Measurements from ENCODE around the gene LRR1.
"Not testable (repeated sequence)": the region's sequence is repeated elsewhere in the genome, so short reads cannot be mapped to it uniquely, and the experiment has no call there.

Gene LRR1

DNA sequence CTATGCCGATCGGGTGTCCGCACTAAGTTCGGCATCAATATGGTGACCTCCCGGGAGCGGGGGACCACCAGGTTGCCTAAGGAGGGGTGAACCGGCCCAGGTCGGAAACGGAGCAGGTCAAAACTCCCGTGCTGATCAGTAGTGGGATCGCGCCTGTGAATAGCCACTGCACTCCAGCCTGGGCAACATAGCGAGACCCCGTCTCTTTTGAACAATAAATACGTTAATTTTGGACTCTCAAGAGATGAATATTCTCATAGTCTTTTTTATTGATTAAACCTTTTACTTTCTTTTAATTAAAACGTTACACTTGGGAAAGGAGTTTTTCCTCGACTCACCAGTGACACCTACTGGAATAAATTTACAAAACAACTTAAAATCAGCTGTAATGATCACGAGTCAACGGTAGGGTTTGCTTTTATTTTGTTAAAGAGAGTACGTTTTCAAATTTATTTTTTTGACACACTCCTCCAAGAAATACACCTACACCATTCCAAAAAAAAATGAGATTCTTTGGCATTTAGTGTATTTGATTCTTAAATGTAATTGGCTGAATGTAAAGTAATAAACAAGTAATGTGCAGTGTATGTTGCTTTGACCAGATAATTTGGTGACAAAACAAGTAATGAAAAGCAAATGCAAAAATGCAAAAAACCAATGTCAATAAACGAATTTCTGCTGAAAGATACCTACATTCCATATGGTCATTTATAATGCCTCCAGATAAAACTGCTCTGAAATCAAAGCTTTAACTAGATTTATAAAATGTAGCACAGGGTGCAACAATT lies 11.9 kb upstream of the LRR1 start:
- DNase-seq, result no peak

GRCh38 chr14:49589387-49589786 lies 9.4 kb upstream of the LRR1 start:
- no peak for DNase-seq

DNA sequence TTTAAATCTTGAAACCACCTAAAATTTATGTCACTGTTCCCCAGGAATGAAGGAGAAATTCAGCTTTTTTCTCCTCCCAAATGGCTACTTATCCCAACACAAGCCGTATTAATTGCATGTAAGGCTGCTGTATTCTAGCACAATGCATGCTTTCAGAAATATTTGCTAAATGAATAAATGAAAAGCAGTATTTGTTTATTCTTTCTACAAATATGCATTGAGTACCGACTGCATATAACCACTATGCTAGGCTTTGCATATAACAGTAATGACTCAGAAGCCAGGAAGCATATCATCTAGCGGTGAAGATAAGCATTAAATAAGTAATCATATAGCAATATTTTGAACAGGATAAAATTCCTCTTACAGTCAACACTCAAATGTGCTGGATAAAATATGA lies 5.7 kb upstream of the LRR1 start:
- no peak for DNase-seq

- DNase-seq, result no peak
Observed at GRCh38 chr14:49594347-49595091, 4.2 kb upstream of the LRR1 start.

- no peak for DNase-seq
Observed at GRCh38 chr14:49598189-49598484, 603 bp upstream of the LRR1 start.

- no peak for DNase-seq
Observed at GRCh38 chr14:49607583-49607982, 8.8 kb downstream of the LRR1 start.

DNA sequence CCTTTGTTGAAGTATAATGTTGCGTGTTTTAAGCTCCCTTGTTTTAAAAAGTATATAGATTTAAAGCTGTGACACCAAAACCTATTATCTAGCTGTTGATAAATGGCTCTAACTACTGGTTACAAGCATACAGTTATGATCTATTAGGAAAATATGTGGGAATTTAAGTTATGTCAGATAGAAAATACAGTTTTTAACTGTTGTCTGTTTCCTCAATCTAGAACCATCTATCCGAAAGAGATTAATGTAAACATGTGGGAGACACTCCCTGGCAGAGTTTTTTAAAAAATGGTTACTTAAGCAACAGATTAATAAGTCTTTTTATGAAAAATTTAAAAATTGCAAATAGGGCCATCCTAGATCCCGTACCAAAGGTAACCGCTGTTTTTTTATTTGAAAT lies 13.5 kb downstream of the LRR1 start:
- no peak for DNase-seq

DNA sequence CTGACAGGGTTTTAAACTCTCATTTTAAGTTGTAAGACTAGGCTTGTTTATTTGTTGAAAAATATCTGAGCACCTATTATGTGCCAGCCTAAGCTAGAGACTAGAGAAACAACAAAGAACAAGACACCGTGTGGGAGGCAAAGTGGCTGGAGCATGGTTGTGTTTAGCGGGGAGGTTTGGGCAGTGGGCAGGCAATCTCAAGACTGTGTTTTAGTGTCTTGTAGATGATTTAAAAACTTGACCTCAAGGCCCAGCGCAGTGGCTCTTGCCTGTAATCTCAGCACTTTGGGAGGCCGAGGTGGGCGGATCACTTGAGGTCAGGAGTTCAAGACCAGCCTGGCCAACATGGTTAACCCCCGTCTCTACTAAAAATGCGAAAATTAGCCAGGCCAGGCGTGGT lies 13.9 kb downstream of the LRR1 start:
- DNase-seq, result no peak

DNA sequence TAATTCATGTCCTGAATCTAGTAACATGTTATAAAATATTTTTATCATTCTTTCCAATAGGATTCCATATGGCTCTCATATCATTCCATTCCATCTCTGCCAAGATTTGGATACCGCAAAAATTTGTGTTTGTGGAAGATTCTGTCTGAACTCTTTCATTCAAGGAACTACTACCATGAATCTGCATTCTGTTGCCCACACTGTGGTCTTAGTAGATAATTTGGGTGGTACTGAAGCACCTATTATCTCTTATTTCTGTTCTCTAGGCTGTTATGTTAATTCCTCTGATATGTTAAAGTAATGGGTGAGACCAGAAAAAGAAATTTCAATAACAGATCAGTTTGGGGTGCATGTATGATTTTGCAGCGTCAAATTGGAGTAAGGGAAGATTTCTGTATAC lies 15.5 kb downstream of the LRR1 start:
- DNase-seq, result no peak

- DNase-seq, result no peak
Observed at GRCh38 chr14:49615776-49616175, 17.0 kb downstream of the LRR1 start.

GRCh38 chr14:49617852-49618519 lies 19.2 kb downstream of the LRR1 start:
- DNase-seq, result no peak

DNA sequence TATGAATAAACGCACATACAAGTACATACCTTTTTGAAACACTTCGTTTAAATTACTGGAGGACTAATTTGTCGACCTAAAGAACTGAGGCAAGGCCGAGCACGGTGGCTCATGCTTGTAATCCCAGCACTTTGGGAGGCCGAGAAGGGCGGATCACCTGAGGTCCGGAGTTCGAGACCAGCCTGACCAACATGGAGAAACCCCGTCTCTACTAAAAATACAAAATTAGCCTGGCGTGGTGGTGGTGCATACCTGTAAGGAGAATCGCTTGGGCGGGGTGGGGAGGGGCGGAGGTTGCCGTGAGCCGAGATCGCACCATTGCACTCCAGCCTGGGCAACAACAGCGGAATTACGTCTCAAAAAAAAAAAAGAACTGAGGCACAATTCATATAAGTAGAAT lies 20.5 kb downstream of the LRR1 start:
- DNase-seq, result not testable (repeated sequence)

DNA sequence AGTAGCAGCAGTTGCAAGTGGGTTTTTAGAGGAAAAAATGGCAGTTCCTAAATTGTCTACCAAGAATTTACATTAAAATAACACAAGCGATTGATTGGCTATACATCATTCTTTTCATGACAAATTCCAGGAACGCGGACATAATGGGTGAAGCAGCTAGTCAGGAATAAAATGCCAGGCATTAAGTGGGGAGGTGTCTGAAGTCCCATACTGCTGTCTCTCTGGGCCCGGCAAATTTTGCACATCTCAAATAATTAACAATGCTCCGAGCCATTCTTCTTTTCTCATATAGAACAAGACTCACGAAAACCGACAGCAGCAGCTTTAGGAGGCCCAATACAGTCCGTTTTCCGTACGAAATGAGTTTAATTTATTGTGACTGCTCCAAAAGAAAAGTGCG lies 21.0 kb downstream of the LRR1 start:
- DNase-seq, result no peak

DNA sequence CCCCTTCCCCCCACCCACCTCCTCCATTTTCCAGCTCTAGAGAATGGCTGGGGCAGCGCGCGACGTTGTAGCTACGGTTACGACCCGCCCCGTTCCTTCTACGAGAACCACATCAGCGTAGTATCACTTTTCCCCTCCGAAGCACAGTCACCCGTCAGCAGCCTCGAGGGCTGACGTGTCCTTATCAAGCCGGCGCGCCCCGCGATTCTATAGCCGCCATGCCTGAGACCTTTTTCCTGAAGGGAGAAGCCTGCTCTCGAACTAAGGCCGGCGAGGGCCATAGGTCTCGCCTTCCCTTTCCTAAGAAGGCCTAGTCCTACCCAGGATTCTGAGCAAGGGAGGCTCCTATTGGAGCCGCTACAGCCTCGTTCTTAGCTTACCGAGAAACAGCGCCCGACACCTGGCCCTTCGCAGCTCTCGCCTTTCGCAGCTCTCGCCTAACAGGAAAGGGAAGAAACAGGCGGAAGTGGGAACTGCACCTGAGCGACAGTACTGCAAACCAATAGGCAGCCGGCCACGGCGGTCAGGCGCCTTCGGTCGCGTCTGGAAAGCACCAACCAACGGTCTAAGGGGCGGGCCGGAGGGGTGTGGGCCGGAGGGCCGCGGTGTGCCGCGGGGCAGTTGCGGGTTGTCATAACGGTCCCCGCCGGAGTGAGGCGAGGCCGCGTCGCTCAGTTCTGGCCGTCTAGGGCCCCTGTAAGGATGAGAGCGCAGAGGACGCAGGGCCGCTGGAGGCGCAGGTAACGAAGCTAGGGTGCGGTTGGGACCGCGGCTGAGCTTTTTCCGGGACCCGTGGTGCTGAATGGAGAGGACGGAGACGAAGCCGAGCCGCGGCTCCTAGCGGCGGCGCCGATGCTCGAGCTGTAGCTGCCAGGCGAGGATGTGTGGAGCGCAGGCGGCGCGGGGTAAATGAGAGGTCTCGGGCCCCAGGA lies 21.7 kb downstream of the LRR1 start, which contains the start of the genes MGAT2 and RPL36AL:
MGAT2 (plus strand) TSS at position 618 of the 932 bp plus-strand sequence. CDS start 470 bp downstream, outside the sequence.
RPL36AL (minus strand) TSS at position 445 of the 932 bp plus-strand sequence. CDS start 1,522 bp downstream, outside the sequence.
- DNase-seq, result peak; percentile 72

GRCh38 chr14:49621114-49621881 lies 22.6 kb downstream of the LRR1 start:
- DNase-seq, result no peak

DNA sequence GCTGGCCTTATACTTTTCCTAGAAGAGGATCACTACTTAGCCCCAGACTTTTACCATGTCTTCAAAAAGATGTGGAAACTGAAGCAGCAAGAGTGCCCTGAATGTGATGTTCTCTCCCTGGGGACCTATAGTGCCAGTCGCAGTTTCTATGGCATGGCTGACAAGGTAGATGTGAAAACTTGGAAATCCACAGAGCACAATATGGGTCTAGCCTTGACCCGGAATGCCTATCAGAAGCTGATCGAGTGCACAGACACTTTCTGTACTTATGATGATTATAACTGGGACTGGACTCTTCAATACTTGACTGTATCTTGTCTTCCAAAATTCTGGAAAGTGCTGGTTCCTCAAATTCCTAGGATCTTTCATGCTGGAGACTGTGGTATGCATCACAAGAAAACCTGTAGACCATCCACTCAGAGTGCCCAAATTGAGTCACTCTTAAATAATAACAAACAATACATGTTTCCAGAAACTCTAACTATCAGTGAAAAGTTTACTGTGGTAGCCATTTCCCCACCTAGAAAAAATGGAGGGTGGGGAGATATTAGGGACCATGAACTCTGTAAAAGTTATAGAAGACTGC lies 23.4 kb downstream of the LRR1 start:
- DNase-seq, result no peak

DNA sequence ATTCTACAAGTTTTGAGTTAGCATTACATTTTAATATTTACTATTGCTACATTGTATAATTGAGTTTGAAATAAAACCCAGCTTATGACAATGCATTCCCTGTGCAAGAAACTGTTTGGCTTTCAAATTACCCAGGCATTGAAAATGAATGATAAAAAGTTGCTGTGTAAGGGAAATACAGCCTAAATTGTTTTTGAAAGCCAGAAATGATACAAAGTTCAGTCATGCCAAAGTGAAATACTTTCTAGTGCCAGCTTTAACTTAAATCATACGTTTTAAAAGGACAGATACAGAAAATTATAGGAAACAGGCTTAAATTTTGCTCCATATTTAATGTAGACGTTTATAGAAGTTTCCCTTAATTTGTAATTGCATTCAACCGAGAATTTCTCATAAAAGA lies 24.6 kb downstream of the LRR1 start:
- DNase-seq, result no peak

DNA sequence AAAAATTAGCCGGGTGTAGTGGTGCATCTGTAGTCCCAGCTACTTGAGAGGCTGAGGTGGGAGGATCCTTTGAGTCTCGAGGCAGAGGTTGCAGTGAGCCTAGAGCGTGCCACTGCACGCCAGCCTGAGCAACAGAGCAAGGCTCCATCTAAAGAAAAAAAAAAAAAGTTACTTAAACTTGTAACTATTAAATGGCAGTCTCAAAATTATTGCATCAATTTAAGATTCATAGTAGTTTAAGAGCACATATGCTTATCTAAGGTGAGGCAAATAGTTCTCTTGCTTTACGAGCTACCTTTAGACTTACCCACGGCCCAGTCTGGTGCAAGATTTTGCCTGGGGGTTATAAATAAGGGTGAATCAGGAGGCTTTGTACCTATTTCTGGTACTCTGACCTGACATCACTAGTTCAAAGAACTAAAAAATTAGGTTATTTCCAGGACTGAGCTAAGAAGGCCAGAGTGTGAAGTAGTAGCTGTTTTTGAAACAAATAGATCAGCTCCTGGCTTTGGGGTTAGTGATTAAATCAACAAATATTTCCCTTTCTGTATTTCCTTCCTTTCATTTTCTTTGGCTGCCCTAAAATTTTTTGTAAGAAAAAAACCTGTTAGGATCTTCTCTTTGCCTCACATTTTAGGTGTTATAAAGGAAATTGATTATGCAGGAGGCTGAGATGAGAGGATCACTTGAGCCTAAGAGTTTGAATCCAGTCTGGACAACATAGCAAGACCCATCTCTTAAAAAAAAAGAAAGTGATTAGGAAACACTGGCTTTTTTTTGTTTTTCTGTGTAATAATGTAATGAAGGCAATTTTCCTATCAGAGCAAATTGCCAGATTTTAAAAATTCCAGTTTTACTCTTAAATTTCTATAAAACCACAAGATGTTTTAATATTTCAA lies 25.4 kb downstream of the LRR1 start:
- no peak for DNase-seq

- DNase-seq, result no peak
Observed at GRCh38 chr14:49633640-49634546, 35.2 kb downstream of the LRR1 start.
